NCI-H510A (cell line): ENCODE data around the gene WDFY2.

Source experiments
- DNase-seq: peaks from one replicate; lab custom pipeline; 2025; lab: John Stamatoyannopoulos, UW

WDFY2 gene

DNA sequence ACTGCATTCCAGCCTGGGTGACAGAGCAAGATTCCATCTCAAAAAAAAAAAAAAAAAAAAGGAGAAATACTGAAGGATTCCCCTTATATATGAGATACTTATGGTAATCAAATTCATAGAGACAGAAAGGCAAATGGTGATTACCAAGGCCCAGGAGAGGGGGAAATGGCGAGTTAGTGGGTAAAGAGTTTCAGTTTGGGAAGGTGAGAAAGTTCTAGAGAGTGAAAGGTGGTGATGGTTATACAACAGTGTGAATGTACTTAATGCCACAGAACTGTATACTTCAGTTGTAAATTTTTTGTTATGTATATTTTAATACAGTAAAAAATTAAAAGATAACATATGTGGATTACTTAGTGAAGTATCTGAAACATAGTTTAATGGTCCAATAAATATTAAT, 129.5 kb downstream of the WDFY2 start:
- DNase-seq, result no peak

DNA sequence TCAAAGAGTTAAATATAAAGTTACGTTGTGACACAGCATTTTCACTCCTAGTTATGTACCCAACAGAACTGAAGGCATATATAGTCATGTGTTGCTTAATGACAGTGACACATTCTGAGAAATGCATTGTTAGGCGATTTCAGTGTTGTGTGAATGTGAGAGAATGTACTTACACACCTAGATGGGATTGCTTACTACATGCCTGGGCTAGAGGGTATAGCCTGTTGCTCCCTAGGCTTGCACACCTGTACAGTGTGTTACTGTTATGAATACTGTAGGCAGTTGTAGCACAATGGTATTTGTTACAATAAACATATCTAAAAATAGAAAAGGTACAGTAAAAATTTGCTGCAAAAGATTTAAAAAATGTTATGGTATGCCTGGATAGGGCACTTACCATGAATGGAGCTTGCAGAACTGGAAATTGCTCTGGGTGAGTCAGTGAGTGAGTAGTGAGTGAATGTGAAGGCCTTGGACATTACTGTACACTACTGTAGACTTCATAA, 130.5 kb downstream of the WDFY2 start:
- no peak for DNase-seq

DNA sequence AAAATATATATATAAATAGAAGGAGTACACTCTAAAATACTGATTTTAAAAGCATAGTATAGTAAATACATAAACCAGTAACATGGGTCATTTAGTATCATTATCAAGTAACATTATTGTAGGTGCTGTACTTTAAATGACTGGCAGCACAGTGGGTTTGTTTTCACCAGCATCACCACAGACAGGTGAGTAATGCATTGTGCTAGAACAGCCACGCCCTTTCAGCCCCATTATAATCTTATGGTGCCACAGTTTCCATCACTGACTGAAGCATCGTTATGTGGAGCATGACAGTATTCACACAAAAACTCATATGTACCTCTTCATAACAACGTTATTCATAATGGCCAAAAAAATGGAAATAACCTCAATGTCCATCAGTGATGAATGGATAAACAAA, 131.4 kb downstream of the WDFY2 start:
- DNase-seq, result no peak

DNA sequence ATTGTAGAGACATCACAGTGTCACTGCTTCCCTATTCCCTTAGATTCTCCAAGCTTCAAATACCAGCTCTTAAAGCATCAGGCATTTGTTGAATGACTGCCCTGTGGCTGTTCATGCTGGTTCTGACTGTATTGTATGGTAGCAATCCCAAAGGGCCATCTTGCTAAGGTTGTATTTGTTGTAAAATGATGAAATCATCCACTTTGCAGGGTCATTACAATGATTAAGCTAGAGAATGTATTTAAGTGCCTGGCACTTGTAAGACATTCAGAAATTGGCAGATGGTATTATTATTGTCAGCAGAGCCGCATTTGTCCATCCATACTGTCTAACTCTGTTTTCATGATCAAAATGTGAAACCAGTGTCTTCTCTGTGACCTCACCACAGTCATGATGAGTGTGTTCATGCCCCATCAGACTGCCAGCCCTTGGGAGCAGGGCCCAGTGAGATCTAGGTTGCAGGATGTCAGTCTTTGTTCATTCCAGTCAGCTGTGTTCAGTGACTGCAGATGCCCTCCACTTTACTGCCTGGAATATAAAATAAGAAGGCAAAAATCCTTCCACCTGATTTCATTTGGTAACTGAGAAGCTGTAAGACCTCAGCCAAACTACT, 133.6 kb downstream of the WDFY2 start:
- no peak for DNase-seq

DNA sequence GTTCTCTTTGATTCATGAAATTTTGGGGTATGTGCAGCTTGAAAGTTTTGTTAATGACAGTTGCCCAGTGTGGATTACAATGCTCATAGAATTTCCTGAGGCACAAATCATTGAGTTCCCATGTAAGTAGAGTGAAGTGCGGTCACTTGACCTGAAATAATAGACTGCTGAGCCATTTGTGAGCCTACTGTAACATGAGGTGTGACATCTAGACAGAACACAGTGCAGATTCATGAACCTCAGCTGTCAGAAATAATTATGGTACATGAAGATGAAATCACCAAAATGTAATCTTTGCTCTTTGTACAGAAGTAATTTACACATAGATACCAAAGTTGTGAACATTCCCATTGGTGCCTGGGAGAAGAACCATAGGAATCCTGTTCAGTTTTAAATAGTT, 135.1 kb downstream of the WDFY2 start:
- DNase-seq, result no peak

DNA sequence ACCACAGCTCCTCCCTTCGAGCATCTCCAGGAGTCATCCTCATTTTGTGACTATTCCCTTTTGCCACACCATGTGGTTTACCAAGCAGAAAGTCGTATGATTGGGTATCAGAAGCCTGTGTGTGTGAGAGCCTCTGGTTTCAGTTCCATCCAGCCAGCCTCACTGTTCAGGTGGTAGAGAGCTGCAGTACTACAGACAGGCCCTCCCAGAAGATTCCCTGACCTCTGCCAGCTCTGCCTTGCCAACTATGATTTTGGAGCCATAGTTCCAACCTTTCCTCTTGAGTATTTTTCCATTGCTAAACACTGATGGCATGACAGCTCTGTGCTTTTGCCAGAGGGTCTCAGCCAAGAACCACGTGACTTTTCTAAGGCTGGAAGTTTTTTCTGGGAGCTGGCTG, 137.2 kb downstream of the WDFY2 start:
- DNase-seq, result no peak

DNA sequence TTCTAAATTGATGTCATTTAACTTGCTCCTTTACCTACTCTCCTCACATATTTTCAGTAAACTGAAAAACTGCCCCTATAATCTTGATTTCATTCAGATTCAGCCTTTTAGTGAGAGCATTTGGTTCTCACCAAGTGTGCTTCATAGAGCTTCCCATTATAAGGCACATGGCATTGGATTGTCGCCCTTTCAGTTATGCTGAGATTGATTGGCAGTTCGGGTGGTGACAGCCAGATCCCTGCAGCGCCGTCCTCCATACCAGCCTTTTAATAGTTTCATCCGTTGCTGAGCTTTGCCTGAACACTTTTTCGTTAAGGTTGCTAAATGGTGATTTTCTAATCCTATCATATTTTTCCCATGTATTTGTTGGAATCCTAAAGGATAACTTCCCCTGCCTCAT, 139.3 kb downstream of the WDFY2 start:
- no peak for DNase-seq

DNA sequence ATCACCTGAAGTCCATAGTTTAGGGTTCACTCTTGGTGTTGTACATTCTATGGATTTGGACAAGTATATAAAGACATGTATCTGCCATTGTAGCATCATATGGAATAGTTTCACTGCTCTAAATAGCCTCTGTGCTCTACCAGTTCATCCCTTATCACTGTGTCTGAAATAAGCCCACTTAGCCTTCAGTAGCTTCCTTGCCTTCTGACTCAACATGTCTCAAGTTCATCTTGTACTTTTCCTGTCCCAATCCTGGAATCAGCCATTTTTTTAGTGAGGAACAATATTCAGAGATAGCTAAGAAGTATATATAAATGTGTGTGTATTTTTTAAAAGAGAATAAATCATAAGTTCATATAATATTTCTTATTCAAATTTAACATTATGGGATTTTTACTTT, 140.5 kb downstream of the WDFY2 start:
- DNase-seq, result no peak

DNA sequence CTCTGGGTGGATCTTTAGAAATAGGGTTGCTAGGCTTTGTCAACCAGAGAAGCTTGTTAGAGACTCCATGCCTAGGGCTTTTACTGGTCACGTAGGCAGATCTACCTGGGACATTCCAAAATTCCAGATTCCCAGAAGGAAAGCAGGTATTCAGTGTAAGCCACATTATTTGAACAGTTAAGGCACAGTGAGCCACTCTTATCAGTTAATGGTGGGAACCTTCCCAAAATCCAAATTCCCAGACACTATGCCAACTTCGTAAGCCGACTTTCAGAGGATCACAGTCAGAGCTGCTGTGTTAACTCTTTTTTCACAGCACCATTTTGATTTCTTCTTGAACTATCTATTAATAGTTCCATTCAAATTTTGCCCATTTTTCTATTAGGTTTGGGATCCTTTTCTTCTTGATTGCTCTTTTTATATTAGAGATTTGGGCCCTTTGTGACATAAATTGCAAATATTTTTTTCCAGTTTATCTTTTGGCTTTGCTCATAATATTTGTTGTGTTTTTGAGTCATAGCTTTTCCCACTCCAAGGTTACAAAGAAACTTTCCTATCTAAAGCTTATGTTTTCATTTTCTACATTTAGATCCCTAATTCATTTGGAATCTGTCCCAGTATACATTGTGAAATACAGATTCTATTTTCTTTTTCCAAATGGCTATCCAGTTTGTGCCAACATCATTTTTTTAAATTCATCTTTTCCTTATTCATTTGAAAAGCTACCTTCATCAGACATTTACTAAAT, 142.4 kb downstream of the WDFY2 start:
- no peak for DNase-seq

DNA sequence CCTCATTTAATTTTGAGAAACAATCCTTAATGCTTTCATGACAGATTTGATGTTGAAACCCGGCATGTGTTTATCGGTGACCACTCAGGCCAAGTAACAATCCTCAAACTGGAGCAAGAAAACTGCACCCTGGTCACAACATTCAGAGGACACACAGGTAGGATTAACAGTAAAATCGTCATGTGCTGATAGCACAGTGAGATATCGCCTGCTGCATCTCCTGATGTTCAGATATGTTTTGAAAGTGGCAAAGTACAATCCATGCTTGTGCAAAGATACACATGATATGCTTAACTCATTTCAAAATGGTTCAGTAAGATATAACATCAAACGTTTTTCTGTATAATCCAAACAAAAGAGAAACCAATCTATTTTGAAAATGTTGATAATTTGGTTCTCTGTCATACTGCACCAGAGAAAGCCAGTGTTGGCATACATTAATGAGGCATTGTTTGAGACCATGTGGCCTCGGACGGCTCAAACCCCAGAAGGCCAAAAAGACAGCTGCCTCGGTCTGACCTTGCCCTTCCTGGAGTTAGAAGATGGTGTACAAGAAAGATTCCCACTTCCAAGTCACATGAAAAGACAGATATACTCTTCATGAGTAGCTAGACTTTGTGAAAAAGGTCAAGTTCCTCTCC, 143.5 kb downstream of the WDFY2 start:
- no peak for DNase-seq

DNA sequence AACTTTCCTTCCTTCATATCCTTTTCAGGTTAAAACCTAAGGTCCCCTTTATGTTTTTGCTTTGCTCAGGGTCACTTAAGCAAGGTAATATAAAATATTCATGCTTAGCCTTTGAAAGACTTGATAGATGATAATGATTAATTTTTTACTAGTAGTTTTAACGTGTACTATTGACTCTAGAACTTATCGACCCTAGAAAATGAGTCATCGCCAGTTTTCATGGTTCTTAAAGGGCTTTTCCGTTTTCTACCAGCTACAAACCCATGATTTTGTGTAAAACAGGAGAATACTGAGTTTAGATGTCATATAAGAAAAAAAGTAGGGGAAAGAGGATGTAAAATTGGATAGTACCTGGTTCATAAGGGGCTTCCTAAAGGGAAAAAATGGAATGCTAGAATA, 144.0 kb downstream of the WDFY2 start:
- no peak for DNase-seq

DNA sequence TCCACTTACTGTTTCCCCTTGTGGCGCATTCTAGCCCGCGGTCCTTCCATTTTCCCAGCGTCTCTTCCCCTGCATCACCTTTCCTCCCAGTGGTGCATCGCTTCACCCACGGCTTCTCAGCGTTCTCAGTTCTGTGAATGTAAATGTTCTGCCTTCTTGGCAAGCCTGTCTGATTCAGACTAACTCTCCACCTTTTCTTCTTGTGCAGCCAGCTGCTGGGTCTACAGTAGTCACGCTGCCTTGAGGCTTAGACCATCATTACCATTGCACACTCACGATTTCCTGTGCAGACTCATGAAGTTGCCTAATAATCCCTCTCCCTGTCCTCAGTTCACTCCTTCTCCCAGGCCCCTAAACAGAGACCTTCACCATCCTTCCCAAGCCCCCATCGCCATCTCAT, 144.7 kb downstream of the WDFY2 start:
- no peak for DNase-seq

DNA sequence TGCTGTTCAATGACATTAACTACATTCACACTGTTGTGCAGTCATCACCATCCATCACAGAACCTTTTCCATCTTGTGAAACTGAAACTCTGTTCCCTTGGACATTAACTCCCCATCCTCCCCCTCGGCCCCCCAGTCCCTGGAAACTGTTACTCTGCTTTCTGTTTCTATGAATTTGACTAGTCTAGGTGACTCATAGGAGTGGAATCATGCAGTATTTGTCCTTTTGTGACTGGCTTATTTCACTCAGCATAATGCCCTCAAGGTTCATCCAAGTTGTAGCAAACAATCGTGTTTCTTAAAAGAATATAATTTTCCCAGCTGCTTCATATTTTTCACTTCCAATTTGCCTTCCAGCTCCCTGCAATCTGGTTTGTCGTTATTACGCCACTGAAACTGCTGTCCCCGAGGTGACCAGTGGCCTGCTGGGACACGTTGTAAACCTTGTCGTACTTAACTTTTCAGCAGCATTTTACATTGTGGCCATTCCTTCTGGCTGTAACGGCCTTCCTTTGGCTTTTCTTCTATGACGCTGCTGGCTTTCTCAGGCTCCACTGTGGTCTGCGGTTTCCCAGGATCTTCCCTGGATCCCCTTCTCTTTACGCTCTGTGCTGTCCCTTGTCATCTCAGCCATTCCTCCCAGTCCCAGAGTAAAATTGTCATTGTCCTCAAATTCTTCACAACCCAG, 145.7 kb downstream of the WDFY2 start:
- DNase-seq, result no peak

DNA sequence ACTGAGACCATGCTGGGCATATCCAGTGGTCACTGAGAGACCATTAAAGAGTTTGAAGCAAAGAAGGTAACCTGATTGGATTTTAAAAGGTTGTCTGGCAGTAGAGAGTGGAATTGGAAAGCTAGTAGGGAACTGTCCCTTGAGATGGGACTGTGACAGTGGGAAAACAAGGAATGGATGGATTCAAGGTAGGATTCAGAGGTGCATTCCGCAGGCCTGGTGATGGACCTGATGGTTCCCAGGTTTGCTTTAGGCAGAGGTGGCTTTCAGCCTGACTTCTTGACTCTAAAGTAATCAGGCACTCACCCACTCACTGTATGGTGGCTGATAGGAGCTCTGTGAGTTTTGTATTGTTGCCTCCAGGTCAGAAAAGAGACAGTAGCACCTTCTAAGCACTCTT, 146.7 kb downstream of the WDFY2 start:
- no peak for DNase-seq

DNA sequence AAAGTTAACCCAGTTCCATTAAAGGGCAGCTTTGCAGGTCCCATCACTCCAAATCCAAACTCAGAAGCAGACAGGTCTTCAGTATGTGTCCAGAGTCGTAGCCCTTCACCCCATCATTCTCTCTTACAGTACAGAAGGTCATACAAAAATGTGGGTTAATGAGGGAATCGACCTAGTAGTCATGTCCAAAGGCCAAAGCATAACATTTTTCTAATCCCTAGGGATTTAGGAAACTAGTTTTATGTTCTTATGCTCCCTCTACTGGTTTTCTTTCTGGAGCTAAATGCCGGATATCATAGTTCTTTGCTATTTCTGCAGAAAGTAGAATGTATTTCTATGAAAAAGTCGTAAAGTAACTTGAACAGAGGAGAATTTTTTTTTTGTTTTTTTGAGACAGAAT, 147.5 kb downstream of the WDFY2 start:
- DNase-seq, result no peak

DNA sequence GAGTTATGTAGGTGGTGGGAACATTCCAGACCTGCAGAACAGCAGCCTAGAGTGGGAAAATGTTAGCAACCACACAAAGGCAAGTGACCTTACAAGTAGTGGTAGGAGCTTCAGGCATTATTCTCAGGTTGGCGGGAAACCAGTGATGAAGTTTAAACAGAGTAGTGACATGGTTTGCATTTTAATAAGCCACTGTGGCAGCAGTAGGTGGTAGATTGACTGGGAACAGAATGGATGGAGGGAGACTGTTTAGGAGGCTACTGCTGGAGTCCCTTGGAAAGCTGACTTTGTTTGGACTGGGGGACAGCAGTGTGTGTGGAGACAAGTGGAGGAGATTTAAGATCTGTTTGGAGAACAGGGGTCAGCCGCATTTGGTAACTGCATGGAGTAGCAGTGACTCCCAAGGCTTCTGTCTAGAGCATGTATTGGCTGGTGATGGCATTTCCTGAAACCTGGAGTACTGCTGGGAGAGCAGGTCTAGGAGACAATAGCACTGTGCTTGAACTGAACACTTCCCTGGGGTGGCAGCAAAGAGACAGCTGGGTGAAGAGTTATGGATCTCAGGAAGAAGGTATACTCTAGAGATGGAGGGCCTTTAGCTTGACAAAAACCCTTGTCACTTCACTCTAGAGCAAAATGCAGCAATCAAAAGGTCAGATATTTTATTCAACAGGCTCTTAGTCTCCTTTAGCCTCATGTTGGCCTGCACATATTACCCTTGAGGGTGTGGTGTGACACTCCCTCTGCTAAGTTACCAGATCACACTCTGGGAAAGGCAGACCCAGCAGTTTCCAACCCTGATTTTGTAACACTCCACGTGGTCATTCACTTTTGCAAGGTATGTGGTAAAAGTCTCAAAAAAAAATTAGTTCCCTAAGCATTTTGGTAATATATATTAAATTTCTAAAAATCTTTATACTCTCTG, 149.4 kb downstream of the WDFY2 start:
- no peak for DNase-seq

DNA sequence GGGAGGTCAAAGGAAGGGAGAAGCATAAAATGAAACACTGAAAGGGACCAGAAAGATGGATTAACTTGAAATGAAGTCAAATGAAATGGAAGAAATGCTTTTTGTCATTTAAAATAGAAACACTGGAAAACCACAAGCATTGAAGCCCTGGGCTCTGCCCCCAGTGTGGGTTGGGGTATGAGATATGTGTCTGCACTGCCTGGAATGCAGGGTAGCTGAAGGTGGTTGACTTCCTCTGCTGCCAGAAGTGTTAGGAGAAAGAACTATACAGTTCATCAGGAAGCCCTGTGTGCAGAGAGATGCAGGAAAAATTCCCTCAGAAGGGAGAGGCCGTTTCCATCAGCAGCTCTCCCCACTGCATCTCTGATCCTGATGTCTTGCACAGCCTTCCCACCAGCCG, 150.5 kb downstream of the WDFY2 start:
- DNase-seq, result no peak

DNA sequence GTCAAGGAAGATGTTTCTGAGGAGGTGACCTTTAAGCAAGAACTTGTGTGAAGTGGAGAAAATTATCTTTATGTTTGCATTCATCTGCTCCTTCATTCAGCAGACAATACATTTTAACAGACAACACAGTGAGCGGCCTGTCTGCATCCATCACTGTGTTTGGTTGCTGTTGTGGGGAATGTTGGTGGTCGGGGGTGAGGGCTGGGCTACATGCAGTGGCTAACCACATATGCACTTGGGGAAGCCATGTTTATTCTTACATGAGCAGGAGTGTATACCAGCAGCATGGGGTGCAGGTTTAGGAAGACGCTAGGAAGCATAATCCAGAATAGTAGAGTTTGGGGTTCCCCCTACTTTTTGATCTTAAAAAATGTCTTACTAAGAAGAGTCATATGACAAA, 153.3 kb downstream of the WDFY2 start:
- DNase-seq, result no peak

DNA sequence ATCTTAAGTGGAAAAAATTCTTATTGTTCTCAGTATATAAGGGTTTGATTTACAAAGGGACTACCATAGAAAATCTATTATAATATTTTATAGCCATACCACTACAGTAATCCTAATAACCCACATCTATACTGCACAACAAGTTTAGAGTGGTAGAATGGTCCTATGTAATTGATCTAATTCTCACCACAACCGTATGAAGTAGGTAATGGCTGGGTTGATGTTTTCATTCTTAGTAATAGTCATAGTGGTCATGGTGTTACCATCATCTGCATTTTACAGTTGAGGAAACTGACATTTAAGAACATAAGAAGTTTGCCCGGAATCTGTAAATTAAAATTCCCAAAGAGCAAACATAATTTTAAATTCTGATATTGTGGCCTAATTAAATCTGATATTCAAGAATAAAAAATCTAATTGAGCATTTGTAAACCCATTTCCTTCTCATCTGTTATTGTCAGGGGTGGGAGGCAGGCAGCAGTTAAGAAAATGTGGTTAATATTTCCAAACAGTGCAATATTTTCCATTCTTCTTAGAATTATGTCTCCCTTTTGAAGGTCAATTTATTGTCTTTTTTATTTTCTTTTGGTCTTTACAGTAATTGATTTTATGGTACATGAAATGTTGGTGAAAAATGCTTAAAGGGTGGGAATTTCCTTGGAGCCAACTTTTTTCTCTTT, 154.1 kb downstream of the WDFY2 start:
- no peak for DNase-seq

DNA sequence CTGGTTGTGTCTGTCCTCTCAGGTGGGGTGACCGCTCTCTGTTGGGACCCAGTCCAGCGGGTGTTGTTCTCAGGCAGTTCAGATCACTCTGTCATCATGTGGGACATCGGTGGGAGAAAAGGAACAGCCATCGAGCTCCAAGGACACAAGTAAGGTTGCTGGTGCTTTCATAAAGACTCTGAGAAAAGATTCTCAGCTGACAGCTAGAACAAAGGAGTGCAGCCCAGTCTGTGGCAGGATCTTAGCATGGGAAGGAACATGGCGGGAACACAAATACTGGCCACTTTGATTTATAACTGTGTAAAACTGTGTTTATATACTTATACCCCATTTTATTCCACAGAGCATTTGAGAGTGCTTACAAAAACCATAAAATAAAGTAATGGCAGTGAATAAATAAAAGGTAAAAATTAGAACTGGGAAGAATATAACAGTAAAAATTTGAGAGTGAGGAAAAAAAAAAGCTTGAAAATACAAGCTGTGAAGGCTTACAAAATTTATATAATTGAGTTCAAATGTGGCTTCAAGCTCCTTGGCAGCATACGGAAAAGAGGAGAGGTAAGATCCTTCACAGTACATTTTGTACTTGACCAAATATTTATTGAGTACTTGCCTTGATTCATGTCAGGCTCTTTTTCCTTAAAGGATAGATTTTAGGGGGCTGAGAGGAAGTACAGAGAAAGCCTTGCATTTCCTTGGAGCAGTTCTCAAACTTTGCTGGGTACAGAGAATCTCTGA, 154.9 kb downstream of the WDFY2 start:
- no peak for DNase-seq
